ENCODE measurements around the gene EPHB1. TPM values are rescaled to one million over a fixed set of nuclear protein-coding genes. Genes with fewer than 3 reads are reported as not detected.

The EPHB1 gene
- polyA plus RNA-seq, 1 experiment, result 0.50 TPM

- Histone ChIP-seq H3K36me3 (ENCODE audit: control insufficient read depth, insufficient read depth, low read length) (no peaks in the 10 kb centered on the region), H3K27me3 (ENCODE audit: control insufficient read depth, insufficient read depth, low read length) (no peaks in the 10 kb centered on the region), H3K4me3 (ENCODE audit: low read depth, low read length) (no peak overlapping the region)
- DNase-seq (ENCODE audit: low read depth), result no peak
- ChIA-PET POLR2A (no interaction called here), CTCF (no interaction called here)
- no peak for TF ChIP-seq CTCF (IDR thresholded peaks at IDR 0.05; ENCODE audit: insufficient read depth, low read depth, low read length)
Observed at GRCh38 chr3:135072431-135072830, 277.4 kb downstream of the EPHB1 start.

- TF ChIP-seq CTCF (IDR thresholded peaks at IDR 0.05; ENCODE audit: insufficient read depth, low read depth, low read length), result no peak
- POLR2A ChIA-PET, result no interaction called here
- no peaks in the 10 kb centered on the region for H3K36me3 ChIP-seq (ENCODE audit: control insufficient read depth, insufficient read depth, low read length)
- no peaks in the 10 kb centered on the region for H3K27me3 ChIP-seq (ENCODE audit: control insufficient read depth, insufficient read depth, low read length)
- no peak for DNase-seq (ENCODE audit: low read depth)
- H3K4me3 ChIP-seq (ENCODE audit: low read depth, low read length), result no peak overlapping the region
- CTCF ChIA-PET, result no interaction called here
Observed at GRCh38 chr3:135075157-135075556, 280.1 kb downstream of the EPHB1 start.

- TF ChIP-seq CTCF (IDR thresholded peaks at IDR 0.05; ENCODE audit: insufficient read depth, low read depth, low read length), result no peak
- no peaks in the 10 kb centered on the region for H3K27me3 ChIP-seq (ENCODE audit: control insufficient read depth, insufficient read depth, low read length)
- no peaks in the 10 kb centered on the region for H3K36me3 ChIP-seq (ENCODE audit: control insufficient read depth, insufficient read depth, low read length)
- H3K4me3 ChIP-seq (ENCODE audit: low read depth, low read length), result no peak overlapping the region
- DNase-seq (ENCODE audit: low read depth), result no peak
- POLR2A ChIA-PET, result no interaction called here
- CTCF ChIA-PET, result no interaction called here
Observed at GRCh38 chr3:135076341-135076740, 281.3 kb downstream of the EPHB1 start.

GRCh38 chr3:135077186-135077585 is 282.1 kb downstream of the EPHB1 start:
- no peak for TF ChIP-seq CTCF (IDR thresholded peaks at IDR 0.05; ENCODE audit: insufficient read depth, low read depth, low read length)
- DNase-seq (ENCODE audit: low read depth), result no peak
- POLR2A ChIA-PET, result no interaction called here
- Histone ChIP-seq H3K4me3 (ENCODE audit: low read depth, low read length) (no peak overlapping the region), H3K36me3 (ENCODE audit: control insufficient read depth, insufficient read depth, low read length) (no peaks in the 10 kb centered on the region), H3K27me3 (ENCODE audit: control insufficient read depth, insufficient read depth, low read length) (no peaks in the 10 kb centered on the region)
- CTCF ChIA-PET, result no interaction called here

- Histone ChIP-seq H3K27me3 (ENCODE audit: control insufficient read depth, insufficient read depth, low read length) (no peaks in the 10 kb centered on the region), H3K36me3 (ENCODE audit: control insufficient read depth, insufficient read depth, low read length) (no peaks in the 10 kb centered on the region), H3K4me3 (ENCODE audit: low read depth, low read length) (no peak overlapping the region)
- TF ChIP-seq CTCF (IDR thresholded peaks at IDR 0.05; ENCODE audit: insufficient read depth, low read depth, low read length), result no peak
- DNase-seq (ENCODE audit: low read depth), result no peak
- ChIA-PET POLR2A (no interaction called here), CTCF (no interaction called here)
Observed at GRCh38 chr3:135078283-135078682, 283.2 kb downstream of the EPHB1 start.

All from BJ (cell line).